ENCODE results near the gene XYLT2. TPM values are rescaled to one million over a fixed set of nuclear protein-coding genes. Genes with fewer than 3 reads are reported as not detected.

XYLT2 gene
- polyA plus RNA-seq, 1 experiment, result 25.0 TPM

GRCh38 chr17:50407921-50408320 is 62.0 kb downstream of the XYLT2 start:
- TF ChIP-seq, protein P1, sequence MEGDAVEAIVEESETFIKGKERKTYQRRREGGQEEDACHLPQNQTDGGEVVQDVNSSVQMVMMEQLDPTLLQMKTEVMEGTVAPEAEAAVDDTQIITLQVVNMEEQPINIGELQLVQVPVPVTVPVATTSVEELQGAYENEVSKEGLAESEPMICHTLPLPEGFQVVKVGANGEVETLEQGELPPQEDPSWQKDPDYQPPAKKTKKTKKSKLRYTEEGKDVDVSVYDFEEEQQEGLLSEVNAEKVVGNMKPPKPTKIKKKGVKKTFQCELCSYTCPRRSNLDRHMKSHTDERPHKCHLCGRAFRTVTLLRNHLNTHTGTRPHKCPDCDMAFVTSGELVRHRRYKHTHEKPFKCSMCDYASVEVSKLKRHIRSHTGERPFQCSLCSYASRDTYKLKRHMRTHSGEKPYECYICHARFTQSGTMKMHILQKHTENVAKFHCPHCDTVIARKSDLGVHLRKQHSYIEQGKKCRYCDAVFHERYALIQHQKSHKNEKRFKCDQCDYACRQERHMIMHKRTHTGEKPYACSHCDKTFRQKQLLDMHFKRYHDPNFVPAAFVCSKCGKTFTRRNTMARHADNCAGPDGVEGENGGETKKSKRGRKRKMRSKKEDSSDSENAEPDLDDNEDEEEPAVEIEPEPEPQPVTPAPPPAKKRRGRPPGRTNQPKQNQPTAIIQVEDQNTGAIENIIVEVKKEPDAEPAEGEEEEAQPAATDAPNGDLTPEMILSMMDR (IDR thresholded peaks at IDR 0.05; ENCODE audit: insufficient read depth, low read depth, low read length), result no peak
- ChIA-PET POLR2A (no interaction called here), CTCF (interaction anchor here (2.8 kb wide), 1 partner anchor 10 kb away, joined by 25 read pairs; the partner anchor contains the start of gene LRRC59)
- Histone ChIP-seq H3K36me3 (ENCODE audit: control insufficient read depth, insufficient read depth, low read length) (no peaks in the 10 kb centered on the region), H3K4me3 (ENCODE audit: low read depth, low read length) (no peak overlapping the region), H3K27me3 (ENCODE audit: control insufficient read depth, insufficient read depth, low read length) (peaks cover 10% of the 10 kb centered on the region)
- DNase-seq (ENCODE audit: low read depth), result no peak

Small RNAs within 50 kb of the gene (small RNA-seq; reads per million reads assigned to genes)
- gene RF00019 (ENCODE audit: insufficient read length, low read depth, low replicate concordance), result not detected

Other genes starting within 250 kb of the XYLT2 start
- gene SAMD14, start 216.0 kb upstream of the XYLT2 start, polyA plus RNA-seq (2011; rRNA removed), result 2.7 and 5.3 TPM in 2 replicates
- gene PPP1R9B, start 195.4 kb upstream of the XYLT2 start, polyA plus RNA-seq (2011; rRNA removed), result 17.2 and 19.3 TPM in 2 replicates
- gene SGCA, start 180.1 kb upstream of the XYLT2 start, polyA plus RNA-seq (2011; rRNA removed), result 0.09 and 0.40 TPM in 2 replicates
- 1,679 and 2,161 TPM in 2 replicates for gene COL1A1, start 144.5 kb upstream of the XYLT2 start, polyA plus RNA-seq (2011; rRNA removed)
- 0.58 and 0.67 TPM in 2 replicates for gene TMEM92, start 71.7 kb upstream of the XYLT2 start, polyA plus RNA-seq (2011; rRNA removed)
- 115 and 142 TPM in 2 replicates for gene MRPL27, start 27.1 kb downstream of the XYLT2 start, polyA plus RNA-seq (2011; rRNA removed)
- gene EME1, start 27.1 kb downstream of the XYLT2 start, polyA plus RNA-seq (2011; rRNA removed), result 5.3 and 5.9 TPM in 2 replicates
- 110 and 119 TPM in 2 replicates for gene LRRC59, start 51.4 kb downstream of the XYLT2 start, polyA plus RNA-seq (2011; rRNA removed)
- 19.9 and 25.4 TPM in 2 replicates for gene ACSF2, start 80.1 kb downstream of the XYLT2 start, polyA plus RNA-seq (2011; rRNA removed)
- not detected in 2 replicates for gene CHAD, start 122.8 kb downstream of the XYLT2 start, polyA plus RNA-seq (2011; rRNA removed)
- 17.5 and 22.6 TPM in 2 replicates for gene RSAD1, start 132.7 kb downstream of the XYLT2 start, polyA plus RNA-seq (2011; rRNA removed)
- 0.54 and 0.67 TPM in 2 replicates for gene MYCBPAP, start 162.3 kb downstream of the XYLT2 start, polyA plus RNA-seq (2011; rRNA removed)
- gene EPN3, start 186.6 kb downstream of the XYLT2 start, polyA plus RNA-seq (2011; rRNA removed), result not detected in 2 replicates
- gene SPATA20, start 201.0 kb downstream of the XYLT2 start, polyA plus RNA-seq (2011; rRNA removed), result 27.7 and 46.4 TPM in 2 replicates
- 0.01 and 0.02 TPM in 2 replicates for gene CACNA1G, start 214.6 kb downstream of the XYLT2 start, polyA plus RNA-seq (2011; rRNA removed)

Measured in BJ (cell line).